Muscle of back (tissue), 11 donors: ENCODE data around the gene EXOC3L4. TPM values are rescaled to one million over a fixed set of nuclear protein-coding genes. Genes with fewer than 3 reads are reported as not detected.
"Not testable (repeated sequence)": the region's sequence is repeated elsewhere in the genome, so short reads cannot be mapped to it uniquely, and the experiment has no call there.

Experiments
- DNase-seq, 3 donors: peaks; one replicate each; pipeline versions ENCODE4 v3.0.0 to v3.0.0-alpha.2; 2013
- polyA plus RNA-seq, 10 donors: library from polyadenylated mRNA; unstranded; fragments of 120-200 nt; gene quantifications; one replicate each; pipeline ENCODE4 v1.2.1, GENCODE V29; 2013; ENCODE audit not compliant: insufficient read length in 10 of 10

Gene EXOC3L4
- polyA plus RNA-seq, 10 donors: 0.12 to 1.5 (median 0.51) TPM

DNA sequence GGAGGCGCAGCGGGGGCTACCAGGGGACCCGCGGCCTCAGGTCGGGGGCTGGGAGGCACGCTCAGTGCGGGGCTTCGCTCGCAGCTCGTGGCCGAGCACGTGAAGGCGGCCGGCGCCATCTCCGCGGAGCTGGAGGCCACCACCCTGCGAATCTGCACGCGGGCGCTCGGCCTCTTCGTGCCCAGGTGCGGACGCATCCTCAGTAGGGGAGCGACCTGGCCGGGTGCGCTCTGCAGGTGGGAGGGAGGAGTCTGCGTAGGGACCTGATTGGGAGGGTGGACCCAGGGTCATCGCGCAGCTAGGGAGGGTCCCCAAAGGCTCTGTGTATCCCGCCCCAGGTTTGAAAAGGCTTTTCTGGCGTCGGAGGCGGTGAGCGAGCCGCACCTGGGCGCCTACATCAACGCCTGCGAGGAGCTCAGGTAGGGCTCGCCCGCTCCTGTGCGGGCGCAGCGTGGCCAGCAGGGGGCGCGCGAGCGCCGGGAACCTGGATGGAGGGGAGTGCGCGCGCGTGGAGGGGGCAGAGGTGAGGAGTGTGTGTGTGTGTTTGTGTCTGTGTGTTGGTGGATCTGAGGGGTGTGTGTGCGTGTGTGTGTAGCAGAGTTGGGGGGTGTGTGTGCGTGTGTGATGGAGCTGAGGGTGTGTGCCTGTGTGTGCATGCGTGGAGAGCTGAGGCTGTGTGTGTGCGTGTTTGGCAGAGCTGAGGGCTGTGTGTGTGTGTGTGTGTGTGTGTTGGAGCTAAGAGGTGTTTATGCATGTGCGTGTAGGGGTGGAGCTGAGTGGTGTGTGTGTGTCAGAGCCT, 10.3 kb downstream of the EXOC3L4 start:
- peak in 2 of 3 donors; percentile 73 to 83 for DNase-seq

DNA sequence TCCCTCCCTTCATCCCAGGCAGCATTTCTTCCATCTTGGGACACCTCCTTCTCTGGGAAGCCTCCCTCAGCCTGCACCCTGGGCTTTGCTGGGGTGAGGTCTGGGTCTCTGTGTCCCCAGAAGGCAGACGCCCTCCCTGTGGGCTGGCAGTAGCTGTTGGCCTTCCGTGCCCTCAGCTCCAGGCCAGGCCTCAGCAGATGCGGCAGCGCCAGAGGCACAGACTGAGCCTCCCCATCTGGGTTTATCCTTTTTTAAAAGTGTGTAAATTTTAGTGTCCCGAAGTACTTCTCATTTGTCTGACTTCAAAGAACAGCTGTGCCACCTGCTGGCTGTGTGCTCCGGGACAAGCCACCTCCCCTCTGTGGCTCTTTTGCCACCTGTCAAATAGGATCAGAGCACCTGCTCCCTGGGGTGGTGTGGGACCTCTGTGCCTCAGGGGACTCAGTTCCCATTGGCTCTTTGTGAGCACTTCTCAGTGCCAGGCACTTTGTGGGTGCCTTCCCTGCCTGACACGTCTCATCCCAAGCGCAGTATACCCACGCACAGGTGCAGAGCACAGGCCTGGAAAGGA, 11.1 kb downstream of the EXOC3L4 start:
- no peak for DNase-seq

DNA sequence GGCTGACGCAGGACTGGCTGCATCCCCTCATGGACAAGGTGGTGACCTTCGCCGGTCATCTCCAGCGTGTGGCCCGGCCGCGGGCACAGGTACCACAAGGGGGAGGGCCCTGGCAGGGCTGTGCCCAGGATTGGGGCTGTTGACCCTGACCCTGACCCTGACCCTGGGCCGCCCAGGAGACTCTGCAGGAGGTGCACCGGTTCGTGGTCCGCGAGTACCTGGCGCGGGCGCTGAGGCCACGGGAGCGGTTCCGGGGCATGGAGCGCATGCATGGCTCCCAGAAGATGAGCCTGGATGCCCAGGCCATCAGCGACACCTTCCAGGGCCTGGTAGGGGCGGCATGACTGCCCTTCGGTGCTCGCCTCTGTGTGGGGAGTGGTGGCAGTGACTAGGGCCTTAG, 12.9 kb downstream of the EXOC3L4 start:
- DNase-seq: no peak

DNA sequence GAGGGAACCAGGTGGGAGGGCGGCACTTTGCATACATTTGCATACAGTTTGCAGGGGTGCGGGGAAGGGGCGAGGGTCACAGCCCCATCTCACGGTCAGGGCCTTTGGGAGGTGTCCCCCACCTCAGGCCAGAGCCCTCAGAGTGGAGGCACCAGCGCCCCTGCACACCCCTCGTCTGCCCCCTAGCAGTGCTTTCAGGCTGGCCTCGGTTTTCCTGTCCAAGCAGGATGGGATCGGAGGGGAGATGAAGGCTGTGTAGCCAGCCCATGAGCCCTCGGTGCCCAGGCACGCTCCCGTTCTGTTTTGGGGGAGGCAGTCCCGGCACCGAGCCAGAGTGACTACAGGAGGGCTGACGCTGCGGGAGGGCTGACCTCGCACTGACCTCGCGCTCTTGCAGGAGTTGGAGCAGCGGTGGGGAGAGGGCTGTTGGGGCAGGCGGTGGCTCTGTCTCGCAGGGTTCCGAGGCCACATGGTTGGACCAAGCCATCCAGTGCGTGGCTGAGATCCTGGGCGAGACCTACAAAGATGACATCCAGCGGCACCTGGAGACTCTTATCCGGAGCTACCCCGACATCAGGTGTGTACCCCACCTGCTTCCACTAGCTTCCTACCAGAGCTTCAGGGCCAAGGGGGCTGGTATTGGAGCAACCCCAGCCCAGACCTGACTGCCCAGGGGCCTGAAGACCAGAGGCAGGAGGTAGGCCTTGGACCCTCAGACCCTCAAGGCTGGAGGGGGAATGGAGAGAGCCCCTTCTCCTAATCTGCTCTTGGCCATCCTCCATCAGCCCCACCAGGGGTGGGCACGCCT, 13.6 kb downstream of the EXOC3L4 start:
- no peak for DNase-seq

DNA sequence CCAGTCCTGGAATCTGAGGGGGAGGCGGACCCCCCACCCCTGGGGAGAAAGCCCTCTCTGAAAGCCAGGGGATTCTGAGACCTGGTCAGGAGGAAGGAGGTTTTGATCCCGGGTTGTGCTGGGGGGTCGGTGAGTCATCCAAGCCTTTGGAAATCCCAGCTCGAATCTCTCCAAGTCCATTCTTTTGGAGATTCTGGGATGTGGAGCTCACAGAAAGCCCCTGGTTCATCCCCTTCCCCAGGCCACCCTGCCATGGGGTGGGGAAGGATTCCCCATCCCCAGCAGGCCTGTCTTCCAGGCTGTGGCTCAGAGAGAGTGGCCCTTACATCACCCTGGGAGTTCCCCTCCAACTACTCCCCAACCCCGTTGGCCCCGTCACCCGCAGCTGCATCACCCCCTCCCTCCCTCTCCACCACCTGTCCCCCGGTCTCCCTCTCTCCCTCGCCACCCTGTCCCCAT, 14.3 kb downstream of the EXOC3L4 start:
- peak in 2 of 3 donors; percentile 35 to 72 for DNase-seq

DNA sequence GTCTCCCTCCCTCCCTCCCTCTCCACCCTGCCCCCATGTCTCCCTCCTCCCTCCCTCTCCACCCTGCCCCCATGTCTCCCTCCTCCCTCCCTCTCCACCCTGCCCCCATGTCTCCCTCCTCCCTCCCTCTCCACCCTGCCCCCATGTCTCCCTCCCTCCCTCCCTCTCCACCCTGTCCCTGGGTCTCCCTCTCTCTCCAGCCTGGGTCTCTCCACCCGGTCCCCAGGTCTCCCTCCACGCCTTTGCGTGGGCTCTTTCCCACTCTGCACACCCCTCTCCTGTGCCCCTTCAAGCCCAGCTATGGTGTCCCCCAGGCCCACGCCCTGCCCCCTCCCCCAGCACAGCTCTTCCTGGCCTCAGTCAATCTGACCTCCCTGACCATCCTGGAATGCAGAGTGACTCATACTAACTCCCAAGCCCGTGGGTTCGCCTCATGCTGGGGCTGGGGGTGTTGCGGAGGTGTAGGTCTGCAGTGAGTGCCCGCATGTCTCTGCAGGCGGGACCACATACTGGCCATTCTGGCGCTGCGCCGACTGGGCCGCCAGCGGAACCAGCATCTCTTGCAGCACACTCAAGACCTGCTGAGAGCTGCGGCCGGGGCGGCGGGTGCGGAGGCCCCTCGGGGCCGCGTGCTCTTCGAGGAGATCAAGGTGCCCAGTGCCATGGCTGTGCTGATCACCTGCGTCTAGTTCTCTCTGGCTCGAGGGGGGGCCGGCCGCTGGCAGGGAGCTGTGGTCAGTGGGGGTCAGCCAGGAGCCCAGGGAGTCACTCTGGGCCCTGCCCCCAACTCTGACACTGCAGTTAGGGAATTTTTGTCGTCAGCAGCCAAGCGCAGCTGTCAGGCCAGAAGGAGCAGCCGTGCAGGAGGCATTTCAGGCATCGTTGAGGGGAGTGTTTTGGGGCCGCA, 15.3 kb downstream of the EXOC3L4 start:
- DNase-seq: peak; percentile 73 to 84 (median 75)

DNA sequence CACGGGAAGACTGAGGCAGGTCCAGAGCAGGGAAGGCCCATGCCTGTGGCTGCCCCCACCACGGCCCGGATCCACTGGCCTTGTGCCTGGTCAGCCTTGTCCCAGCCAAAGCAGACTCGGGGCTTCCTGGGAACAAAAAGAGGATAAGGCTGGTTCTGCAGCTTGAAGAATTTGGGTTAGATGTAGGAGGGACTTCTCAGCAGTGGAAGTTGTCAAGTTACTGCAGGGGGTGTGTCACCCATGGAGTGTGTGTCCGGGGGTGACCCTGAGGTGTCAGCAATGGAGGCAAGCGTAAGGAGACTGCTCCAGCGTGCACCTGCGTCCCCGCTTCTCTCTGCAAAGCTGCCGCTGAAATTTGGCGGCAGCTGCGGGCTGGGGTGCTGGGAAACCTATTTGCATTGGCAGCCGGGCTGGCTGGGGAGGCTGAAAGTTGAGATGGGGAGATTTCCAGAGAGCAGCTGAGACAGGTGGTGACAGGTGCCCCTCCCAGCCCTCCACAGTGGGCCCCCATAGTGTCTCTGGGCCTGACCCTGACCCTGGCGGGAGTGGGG, 16.2 kb downstream of the EXOC3L4 start:
- peak in 2 of 3 donors; percentile 62 to 75 for DNase-seq

DNA sequence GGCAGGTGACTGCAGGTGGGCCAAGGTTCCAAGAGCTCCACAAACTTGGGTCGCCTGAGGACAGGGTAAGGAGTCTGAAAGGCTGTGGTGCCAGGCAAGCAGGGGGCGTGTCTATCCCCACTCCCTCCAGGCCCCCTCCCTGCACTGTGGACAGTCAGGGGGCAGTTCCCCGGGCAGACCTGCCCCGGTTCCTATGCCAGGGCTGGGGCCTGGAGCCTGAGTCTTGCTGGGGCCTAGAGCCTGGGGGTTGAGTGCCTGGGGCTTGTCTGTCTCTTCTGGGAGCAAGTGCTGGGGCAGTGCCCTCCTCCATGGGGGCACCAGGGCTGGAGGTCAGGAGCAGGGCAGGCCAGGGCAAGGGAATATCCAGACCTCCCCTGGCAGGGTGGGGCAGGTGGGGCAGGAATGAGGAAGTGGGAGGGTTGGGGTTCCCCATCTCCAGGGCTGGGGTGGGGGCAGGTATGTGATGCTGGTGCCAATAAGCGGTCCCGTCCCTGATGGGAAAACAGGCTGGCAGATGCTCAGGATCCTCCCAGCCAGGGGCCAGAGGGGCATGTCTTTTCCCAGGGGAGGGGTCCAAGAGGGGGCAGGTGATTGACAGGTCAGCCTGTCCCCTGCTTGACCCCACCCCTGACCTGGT, 16.8 kb downstream of the EXOC3L4 start:
- no peak for DNase-seq

DNA sequence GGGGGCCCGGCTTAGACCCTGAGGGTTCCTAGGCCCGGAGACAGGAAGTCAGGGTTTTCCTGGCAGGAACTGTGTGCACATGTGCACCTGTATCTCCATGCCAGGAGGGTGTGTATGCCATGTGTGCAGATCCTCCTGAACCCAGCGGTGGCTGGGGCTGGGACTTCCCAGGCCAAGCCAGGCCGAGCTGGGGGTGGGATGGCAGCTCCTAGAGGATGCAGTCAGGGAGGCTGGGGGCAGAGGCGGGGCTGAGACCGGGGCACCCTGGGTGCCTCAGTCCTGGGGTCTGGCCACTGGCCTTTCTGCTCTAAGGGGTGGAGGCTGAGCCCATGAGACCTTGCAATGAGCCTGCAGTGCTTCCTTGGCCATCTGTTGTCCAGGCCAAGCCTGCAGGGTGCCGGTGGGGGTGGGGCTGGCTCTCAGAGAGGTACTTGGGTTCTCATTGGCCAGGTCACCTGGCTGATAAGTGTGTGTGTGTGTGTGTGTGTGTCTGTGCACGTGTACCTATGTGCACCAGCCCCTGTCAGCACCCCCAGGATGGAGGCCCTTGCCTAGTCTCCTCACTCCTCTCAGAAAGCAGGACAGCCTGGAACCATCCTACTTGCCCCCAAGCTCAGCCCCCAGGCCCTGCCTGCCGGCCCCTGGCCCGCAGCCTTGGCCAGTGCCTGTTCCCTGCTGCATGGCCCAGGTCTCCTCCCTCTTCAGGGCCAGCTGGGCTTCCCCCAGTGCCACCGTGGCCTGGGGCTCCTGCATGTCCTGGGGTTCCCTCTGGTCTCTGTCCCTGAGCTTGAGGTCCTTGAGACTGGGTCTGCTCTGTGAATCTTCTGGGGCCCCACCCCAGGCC, 18.1 kb downstream of the EXOC3L4 start:
- no peak for DNase-seq

DNA sequence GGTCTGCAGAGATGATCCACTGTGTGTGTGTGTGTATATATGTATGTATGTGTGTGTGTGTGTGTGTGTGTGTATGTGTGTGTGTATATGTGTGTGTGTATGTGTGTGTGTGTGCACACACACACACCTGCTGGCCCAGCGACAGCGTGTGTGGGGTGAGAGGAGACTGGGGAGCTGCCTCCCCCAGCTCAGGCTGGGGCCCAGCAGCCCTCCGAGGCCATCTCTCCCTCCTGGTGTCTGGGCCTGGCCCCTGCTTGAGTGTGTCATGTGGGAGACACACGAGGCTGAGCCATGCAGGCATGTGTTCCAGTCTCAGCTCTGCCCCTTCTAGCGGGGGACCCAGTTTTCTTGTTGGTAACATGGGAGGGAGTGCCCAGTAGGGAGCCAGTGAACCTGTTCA, 18.8 kb downstream of the EXOC3L4 start:
- DNase-seq: no peak

DNA sequence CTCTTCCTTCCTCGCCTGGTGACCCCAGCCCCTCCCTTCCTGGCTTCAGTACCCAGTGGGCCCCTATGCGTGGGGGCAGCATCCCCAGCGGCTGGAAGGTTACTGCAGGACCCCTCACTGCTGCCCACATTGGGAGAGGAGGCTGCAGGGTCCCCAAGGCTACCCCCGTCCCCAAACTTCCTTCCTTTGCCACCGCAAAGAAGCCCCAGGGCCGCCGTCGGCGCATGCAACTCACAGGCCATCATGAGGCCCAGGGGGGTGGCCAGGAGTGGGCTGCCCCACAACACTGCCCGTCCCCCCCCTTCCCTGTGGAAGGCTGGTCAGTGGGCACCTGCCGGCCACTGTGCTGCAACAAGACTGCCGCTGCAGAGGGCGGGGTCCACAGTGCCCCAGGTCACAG, 19.2 kb downstream of the EXOC3L4 start:
- no peak for DNase-seq

DNA sequence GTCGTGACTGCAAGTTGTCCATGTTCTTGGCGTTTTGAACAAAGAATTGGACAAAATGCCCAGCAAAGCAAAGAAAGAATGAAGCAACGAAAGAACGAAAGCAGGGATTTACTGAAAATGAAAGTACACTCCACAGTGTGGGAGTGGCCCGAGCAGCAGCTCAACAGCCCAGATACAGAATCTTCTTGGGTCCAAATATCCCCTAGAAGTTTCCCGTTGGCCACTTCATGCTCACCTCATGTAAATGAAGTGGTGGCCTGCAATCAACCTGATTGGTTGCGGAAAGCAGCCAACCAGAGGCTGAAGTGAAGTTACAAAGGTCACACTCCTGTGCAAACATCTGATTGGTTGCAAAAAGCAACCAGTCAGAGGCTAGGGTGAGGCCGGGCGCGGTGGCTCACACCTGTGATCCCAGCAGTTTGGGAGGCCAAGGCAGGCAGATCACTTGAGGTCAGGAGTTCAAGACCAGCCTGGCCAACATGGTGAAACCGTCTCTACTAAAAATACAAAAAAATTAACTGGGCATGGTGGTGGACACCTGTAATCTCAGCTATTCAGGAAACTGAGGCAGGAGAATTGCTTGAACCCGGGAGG, 20.7 kb downstream of the EXOC3L4 start:
- not testable (repeated sequence) for DNase-seq

DNA sequence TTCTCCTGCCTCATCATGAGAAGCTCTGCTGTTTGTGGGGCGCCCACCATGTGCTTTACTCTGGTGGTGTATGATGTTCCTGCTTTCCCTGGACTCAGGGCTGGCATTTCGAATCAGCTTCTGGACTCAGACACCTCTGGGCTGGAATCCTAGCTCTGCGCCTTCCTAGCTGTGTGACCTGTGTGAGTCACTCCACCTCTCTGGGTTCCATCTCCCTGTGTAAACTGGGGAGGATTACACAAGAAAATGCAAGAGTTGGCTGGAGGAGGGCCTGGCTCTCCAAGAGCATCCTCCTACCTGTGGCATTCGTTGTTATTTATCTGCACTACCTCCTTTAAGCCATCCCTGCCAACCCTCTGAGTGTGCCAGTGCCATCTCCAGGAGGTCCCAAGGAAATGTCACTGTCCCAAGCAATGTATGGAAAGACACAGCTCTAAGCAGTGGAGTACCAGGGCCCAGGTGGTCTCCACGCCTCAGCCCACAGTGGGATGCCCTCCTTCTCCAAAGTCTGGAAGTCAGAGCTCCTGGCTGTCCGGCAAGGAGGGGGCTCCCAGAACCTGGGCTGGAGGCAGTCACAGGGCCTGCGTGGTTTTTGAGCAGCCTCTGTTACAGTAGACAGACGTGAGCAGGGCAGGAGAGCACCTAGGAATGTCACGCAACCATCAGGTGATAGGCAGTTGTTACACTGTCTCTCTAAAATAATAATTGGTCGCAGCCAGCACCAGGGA, 21.5 kb downstream of the EXOC3L4 start:
- DNase-seq: no peak

DNA sequence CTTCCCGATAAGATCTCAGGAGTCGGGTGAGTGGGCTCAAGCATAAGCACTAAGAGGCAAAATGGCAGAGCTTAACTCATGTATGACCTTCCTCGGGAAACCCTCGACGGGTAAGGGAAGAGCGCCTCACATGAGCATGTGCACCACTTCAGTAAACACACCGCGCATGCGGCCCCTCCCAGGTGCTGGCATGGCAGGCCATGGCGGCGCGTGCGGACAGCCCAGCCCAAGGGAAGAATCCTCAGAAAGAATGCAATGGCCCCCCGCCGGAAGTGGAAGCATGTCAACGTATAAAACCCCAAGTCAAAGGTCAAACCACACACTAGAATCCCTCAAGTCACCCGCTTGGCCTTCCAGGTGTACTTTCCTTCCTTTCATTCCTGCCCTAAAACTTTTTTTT, 22.1 kb downstream of the EXOC3L4 start:
- DNase-seq: no peak

DNA sequence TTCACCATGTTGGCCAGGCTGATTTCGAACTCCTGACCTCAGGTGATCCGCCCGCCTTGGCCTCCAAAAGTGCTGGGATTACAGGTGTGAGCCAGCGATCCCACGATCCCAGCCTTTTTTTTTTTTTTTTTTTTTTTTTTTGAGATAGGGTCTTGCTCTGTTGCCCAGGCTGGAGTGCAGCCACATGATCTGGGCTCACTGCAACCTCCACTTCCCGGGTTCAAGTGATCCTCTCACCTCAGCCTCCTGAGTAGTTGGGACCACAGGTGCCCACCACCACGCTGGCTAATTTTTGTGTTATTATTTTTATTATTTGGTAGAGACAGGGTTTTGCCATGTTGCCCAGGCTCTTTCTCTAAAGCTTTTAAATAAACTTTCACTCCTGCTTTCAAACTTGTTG, 23.0 kb downstream of the EXOC3L4 start:
- DNase-seq: not testable (repeated sequence)

DNA sequence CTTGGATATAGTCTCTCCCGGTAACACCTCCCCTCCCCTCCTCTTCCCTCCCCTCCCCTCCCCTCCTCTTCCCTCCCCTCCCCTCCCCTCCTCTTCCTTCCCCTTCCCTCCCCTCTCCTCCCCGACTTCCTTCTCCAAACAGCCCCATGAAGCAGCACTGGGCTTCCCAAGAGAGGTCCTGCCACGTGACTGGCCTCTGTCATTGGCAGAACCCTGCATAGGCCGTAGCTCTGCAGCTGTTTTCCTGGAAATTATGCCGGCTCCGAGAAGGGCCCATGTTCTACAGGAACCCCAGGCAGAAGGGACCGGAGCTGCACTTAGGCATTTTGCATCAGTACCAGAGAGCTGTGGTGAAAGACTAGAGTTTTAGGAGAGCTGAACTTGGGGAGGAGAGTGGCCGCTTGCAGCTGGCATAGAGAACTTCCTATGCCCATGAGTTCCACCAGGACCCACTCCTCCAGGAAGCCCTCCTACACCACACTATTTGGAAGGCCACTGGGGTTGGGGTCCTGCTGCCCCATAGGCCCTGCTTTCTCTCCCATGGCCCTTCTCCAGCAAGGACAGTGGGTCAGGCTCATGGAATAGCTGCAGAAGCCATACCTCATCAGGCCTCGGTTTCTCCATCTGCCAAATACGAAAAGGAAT, 23.6 kb downstream of the EXOC3L4 start:
- DNase-seq: peak; percentile 70 to 93 (median 87)

DNA sequence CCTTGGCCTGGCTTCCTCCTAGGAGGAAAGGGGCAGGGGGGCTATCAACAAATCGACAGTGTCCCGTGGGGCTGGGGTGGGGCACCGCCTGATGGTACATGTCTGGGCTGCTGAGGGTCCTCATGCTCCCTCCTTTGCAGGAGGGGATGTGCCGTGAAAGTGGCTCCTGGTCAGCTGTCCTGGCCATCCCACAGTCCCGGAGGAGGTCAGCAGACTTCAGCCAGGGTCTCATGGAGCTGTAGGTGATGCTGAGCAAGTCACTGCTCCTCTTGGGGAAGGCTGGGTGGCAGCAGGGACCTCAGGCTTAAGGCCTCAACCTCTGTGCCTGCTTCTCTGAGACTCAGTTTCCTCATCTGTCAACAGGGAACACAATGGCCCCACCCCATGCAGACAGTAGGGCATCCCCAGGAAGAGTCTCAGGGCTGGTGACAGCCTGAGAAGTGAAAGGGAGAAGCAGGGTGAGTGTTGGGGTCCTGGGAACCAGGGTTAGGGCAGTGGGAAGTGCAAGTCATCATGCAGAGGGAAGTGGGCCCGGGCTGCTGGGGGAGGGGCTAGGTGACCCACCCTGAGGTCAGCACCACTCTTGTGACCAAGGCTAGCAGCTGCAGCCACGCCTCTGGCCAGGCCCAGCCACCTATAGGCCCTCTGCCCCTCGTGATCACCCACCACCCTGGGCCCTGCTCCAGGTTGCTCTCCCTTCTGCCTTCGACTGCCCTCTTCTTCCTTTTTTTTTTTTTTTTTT, 24.3 kb downstream of the EXOC3L4 start:
- DNase-seq: peak in 1 of 3 donors; percentile 54
